Limb (tissue), 2 donors: ENCODE results near the gene AFF2.

Experiments used
- DNase-seq, 2 donors: peaks; one replicate each; pipeline ENCODE4 v3.0.0-alpha.2; 2016; ENCODE audit errors: extremely low spot score in 2 of 2

The AFF2 gene

GRCh38 chrX:148582353-148582752 is 81.9 kb downstream of the AFF2 start:
- DNase-seq: no peak

DNA sequence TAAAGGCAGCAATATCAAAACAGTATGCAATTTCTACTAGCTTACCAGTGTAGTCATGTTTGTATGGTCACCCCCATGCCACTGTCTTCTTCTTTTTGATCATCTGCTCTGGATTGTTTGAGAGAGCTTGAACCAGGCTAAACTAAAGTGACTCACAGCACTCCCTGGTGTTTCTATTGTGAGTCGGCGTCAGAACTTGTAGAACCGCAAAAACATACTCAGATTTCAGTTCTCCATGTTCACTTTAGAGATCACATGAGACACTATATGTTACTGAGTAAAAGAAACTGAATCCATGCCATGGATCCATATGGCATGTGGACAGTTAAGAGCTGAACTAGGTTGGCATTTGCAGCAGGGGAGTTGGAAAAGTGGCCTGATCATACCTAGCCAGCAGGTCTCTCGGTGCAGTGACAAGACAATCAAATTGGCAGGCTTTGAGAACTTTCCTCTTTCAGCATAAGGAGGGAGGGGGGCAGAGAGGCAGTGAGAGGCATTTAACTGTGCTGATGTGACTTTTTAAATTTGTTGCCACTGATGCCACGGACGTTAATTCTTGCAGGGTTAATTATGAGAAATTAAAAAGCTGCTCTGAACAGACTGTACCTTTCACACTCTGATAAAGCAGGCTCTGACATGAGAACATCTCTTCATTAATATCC is 88.4 kb downstream of the AFF2 start:
- DNase-seq: no peak

DNA sequence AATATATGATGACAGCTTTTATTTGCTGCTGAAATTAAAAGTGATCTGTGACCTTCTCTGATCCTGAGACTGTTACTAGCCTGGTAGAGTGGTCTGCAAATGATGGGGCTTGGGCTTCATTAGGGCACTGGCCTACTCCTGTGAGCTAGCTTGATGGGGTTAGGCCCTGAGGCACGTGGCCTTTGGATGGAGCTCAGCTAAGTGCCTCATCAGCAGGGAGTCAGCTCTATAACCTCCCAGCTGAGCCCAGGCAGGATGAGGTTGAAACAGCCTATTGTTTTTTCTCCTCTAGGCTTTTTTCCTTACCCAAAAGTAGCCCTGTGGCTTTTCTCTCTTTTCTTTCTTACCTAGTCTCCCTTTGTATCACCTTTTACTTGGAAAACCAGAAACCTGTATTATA is 92.2 kb downstream of the AFF2 start:
- no peak for DNase-seq

- DNase-seq: no peak
Measured at GRCh38 chrX:148593146-148593545, 92.7 kb downstream of the AFF2 start.

- DNase-seq: peak in 1 of 2 donors; percentile 2
Measured at GRCh38 chrX:148593987-148594386, 93.6 kb downstream of the AFF2 start.

- no peak for DNase-seq
Measured at GRCh38 chrX:148599404-148599803, 99.0 kb downstream of the AFF2 start.

DNA sequence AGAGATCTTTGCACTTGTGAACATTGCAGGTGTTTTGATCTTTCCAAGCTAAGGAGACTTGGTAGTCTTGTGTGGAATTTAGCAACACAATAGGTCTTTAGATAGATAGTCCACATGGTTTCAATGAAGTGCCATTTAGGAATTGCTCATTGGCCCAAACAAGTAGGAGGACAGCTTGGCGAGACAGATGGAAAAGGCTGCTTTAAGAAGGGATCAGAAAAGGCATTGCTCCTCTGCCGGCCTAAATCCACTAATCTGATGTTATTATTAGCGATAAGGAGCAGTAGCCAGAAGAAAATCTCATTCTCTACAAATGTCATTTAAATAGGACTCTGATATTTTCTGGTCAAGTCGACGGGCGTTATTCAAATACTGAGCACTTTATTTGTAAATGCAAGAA is 99.7 kb downstream of the AFF2 start:
- no peak for DNase-seq

DNA sequence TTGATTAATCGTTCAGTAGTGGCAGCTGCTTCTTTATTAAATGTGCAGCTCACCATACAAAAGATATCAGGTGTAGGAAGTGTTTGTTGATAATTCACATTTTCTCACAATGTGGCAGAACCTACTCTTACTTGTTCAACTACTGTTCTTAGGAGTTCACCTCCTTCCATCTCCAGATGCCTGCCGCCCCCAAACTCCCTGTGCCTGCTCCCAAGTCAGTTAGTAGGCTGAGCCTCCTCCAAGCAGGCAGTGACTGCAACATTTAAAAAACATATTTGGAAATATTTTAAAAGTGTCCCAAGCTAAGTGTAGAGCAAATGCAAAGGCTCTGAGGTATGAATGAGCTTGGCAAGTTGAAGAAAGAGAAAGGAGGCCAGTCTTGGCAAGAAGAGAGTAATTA is 100.2 kb downstream of the AFF2 start:
- no peak for DNase-seq

GRCh38 chrX:148601034-148601433 is 100.6 kb downstream of the AFF2 start:
- DNase-seq: no peak

GRCh38 chrX:148609515-148610327 is 109.3 kb downstream of the AFF2 start:
- DNase-seq: no peak

- DNase-seq: no peak
Measured at GRCh38 chrX:148610328-148610698, 109.9 kb downstream of the AFF2 start.

- DNase-seq: no peak
Measured at GRCh38 chrX:148611993-148612392, 111.6 kb downstream of the AFF2 start.

GRCh38 chrX:148612431-148612830 is 112.0 kb downstream of the AFF2 start:
- DNase-seq: no peak

GRCh38 chrX:148613636-148614035 is 113.2 kb downstream of the AFF2 start:
- DNase-seq: no peak

DNA sequence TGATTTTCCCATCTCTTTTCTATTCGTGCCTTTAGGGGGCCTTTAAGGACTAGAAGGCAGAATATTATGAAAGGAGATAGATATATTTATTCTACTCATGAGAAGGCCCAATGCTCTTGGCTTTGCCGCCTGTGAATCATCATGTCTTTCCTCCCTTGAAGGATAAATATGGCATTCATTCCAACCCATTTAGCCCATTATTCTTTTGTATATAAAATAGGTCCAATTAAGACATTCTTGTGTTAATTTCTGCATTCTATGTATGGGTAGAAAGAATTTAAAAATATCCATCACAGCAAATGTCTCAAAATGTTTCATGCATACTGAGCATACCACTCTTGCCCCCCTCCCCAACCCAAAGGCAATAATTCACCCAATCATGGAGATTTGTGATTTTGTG is 115.1 kb downstream of the AFF2 start:
- no peak for DNase-seq

DNA sequence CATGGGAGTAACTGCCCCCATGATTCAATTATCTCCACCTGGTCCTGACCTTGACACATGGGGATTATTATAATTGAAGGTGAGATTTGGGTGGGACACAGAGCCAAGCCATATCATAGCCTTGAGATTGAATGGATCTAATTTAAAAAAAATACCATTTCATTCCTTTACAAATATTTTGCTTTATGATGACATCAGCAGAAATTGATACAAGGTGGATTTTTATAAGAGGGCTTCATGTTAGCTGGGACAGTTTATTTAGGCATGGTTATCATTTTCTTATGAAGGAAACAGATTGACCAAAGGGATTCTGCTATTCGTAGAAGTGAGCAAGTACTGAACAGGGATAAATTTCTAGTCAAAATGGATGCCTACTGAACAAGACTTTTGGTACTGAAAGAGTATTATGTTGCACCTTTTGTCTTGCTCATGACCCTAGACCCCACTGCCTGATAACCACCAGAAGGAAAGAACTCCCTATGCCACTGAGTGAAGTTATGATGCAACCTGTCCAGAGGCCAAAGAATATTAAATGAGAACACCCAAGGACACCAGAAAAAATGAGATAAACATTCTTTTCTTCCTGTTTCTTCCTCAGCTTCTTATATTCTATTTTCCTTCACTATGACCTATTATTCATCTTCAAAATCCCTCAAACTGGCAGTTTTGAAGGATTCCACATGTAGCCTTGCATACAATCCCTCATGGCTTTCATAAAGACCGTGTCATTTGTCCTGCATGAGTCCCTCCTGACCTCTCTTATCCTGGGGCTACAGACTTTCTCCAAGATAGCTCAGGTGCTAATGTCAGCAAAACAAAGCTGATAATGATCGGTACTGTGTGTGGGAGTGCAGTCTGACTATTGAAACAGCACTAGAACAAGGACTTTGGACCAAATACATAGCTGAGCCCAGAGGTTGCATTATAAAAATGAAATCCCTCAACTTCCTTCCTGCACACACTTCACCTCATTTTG is 118.3 kb downstream of the AFF2 start:
- no peak for DNase-seq

DNA sequence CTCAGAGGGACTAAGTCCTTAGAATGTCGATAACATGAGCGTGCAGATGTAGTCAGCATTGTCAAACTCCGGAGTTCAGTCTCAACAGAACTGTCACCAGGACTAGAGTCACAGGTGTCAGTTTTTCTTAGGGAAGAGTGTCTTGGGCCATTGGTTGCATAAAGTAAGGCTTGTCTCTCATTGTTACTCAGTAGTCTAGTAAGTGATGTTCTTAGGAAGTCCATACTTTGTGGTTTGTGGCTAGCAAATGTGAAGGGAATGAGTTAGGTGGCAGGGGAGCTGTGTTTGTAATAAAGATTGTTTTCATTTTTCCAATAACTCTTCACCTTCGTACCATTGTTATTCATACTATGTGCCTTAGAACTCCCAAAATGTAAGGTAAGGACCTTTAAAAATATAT is 119.6 kb downstream of the AFF2 start:
- no peak for DNase-seq

DNA sequence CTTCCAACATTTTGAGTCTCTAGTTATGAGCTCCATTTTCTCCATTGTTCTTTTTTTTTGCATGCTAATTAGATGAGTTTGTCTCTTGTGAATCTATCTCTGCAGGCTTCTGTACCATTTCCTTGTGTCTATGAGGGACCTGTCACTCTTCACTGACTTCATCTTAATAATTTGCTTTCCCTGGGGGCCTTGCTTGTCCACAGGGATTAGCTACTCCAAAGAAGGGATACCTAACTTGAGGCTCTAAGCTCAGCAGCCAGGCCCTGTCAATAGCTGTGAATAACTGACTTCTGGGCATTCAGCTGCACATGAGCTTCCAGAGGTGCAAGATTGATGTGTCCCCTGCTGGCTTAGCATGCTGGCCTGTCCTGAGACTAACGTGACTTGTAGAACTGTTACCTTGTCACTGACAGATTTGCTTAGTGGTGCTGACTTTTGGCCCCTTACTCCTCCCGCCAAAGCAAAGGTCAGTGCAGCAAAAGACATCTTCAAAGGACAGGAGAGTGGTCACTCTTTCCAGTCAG is 124.6 kb downstream of the AFF2 start:
- DNase-seq: no peak

- no peak for DNase-seq
Measured at GRCh38 chrX:148628621-148629020, 128.2 kb downstream of the AFF2 start.

DNA sequence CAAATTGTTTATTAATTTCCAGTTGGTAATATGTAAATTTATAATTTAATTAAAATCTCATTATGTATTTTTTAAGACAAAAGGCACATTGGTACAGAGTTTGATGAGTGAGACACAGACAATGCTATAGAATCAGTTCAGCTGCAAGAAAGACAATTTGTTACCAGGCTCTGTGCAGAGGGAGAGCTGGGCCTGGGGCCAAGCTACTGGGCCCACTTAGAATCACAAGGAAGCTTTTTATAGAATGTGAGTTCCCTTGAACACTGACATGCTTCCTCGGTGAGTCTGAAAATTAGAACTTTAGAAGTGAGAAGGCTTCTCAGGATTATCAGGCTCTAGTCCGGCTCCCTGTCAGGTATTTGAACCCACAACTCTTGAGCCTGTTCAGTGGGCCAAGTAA is 129.0 kb downstream of the AFF2 start:
- DNase-seq: no peak

GRCh38 chrX:148632444-148632843 is 132.0 kb downstream of the AFF2 start:
- no peak for DNase-seq
